GM18867 (cell line): ENCODE measurements around the gene TARS3.

Experiments used
- ATAC-seq: cut with Tn5 transposase; IDR thresholded peaks from one replicate; pipeline ENCODE4 v1.9.1; 2021; ENCODE audit warnings: mild to moderate bottlenecking, moderate library complexity; ENCODE audit not compliant: unreplicated experiment

TARS3 gene

DNA sequence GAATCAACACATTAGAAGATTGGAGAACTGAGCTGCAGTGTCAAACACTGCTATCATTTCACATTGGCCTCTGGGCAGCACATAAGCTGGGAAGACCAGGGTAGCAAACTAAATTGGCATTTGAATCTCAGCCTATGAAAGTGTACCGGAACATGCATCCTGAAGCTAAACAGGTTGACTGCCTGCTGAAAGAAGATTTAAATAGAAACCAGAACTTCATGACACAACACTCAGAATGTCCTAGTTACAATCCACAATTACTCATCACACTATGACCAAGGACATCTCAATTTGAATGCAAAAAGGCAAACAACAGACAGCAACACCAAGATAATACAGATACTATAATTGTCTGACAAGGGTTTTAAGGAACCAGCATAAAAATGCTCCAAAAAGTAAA, 98.3 kb downstream of the TARS3 start:
- no peak for ATAC-seq

GRCh38 chr15:101625184-101625583, 99.1 kb downstream of the TARS3 start:
- no peak for ATAC-seq

DNA sequence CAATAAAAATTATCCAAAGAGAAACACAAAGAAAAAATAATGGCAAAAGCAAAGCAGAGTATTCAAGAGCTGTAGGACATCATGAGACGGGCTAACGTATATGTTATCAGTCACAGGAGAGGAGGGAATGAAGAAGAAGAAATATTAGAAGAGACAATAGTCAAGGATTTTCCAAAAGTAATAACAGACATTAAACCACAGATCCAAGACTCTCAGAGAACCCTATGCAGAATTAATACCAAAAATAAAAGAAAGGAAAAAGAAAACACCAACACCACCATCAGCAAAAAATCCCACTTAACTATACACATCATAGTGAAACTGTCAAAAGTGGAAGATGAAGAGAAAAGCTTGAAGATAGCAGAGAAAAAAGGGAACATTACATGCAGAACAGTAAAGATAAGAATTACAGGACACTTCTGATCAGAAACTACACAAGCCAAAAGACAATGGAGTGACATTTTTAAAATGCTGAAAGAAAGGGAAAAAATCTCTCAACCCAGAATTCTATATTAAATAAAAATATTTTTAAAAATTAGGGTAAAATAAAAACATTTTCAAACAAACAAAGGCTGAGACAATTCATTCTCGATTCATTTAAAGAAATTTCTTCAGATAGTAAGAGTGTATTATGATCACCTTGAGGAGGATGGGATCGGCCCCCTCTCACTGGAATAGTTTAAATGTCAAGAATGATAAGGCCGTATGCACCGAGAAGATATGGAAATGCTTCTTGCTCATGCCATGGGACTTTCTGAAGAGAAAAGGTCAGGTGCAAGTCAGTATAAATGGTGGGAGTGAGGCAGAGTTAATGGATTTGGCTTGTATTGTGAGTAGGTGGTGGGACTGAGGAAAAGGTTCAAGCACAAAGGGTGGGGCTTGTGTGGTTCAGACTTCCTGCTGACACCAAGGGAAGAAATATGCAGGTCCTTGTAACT, 100.6 kb downstream of the TARS3 start:
- ATAC-seq, result no peak

GRCh38 chr15:101621961-101622360, 102.3 kb downstream of the TARS3 start:
- no peak for ATAC-seq

- ATAC-seq, result no peak
Measured at GRCh38 chr15:101620671-101621070, 103.6 kb downstream of the TARS3 start.

DNA sequence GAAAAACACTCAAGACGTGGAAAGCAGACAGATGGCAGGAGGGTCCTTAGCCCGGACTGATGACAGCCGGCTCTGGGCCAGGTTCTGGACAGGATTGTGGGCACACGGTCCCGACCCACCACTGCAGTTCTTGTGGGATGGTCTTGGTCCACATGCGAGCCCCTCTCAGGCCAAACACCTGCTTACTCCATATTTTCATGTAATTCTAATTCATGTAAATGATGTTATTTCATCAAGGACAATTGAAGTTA, 104.7 kb downstream of the TARS3 start:
- ATAC-seq, result no peak

- ATAC-seq, result no peak
Measured at GRCh38 chr15:101618851-101619614, 105.2 kb downstream of the TARS3 start.

DNA sequence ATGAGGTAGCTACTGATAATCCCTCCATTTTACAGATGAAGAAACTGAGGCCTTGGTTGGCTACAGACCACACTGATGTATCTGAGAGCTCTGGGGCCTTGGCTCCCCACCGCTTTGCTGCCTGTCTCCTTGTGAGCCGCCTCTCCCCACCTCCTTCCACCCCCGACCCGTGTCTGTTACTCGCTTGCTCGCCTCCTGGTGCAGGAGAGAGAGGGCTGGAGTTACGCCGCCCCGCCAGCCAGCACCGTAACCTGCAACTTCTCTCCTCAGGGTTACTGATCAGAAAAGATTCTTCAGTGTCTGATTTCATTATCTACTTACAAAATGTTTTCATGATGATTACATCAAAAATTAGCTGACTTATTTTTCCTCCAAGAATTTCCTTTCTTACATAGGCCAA, 106.2 kb downstream of the TARS3 start:
- no peak for ATAC-seq

- no peak for ATAC-seq
Measured at GRCh38 chr15:101617390-101617965, 106.8 kb downstream of the TARS3 start.

GRCh38 chr15:101615986-101616848, 108.1 kb downstream of the TARS3 start:
- ATAC-seq, result no peak

- ATAC-seq, result no peak
Measured at GRCh38 chr15:101615414-101615985, 108.8 kb downstream of the TARS3 start.

DNA sequence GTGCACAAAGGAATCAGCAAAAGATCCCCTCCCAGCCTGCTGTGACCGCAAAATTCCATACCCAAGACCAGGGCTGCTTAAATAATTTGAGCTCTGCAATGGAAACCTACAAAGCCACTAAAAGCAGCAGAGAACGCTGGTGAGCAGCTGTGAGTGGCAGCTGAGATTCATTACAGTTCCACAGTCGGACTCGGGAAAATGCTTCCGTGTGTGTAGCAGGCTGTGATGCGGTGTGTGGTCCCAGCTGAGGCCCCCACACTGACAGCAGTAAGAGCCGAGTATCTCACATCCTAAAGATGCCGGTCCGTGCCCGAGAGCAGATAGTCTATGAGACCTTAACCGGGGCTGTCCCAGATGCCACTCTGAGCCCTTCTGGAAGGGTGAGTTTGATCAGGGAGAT, 109.5 kb downstream of the TARS3 start:
- no peak for ATAC-seq

- ATAC-seq, result no peak
Measured at GRCh38 chr15:101614001-101614585, 110.2 kb downstream of the TARS3 start.

DNA sequence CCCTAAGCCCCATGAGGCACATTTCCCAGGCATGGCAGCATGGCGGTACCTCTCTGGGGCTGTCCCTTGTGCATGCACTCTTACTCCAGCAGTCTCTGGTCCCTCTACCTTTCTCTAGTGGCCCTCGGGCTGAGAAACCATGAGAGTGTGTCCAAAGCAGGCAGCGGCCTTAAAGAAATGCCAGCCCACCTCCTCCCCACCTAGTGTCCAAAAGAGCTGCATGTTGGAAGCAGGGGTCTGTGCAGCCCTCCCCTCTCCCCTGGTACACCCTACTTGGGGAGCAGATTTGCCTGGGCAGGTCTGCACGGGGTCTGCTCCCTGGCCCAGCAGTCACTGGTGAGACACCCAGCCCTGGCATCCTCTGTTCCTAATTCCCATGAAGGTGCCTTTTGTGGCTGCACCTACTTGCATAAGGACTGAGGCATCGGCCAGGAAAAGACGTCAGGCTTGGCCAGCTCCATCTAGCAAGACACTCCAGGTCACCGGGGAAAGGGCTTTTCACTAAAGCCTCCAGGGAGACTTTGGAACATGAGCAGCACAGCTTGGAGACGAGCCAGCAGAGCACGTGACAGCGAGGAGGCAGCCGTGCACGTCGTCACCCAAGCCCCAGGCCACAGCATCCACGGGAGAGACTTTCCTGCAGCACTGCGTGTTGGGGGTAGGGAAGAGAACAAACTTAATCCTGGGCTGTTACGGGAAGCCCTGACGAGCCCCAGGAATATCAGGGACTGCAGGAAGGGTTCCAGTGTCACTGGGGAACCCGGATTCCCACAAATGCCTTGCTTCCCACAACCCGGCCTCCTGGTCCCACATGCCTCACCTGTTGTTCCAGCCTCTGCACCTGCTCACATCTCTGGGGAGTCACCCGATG, 110.9 kb downstream of the TARS3 start:
- no peak for ATAC-seq

DNA sequence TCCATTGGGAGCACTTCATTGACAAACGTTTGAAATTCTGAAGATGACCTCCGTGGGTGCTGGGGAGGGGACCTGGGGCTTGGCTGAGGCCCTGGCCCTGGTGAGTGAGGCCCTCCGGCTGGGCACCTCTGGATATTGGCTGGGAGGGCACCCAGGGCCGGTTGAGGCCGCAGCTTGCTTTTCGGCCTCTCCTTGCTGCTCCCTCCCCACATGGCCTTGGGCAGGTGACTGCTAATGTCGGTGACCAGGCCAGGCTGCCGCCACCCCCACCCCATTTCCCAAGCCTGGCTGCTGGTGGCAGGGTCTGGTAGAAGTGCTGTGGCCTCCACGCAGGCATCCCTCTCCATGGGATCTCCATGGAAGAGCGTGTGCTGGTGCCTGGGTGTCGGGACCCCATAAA, 111.6 kb downstream of the TARS3 start:
- no peak for ATAC-seq

GRCh38 chr15:101611580-101612299, 112.5 kb downstream of the TARS3 start:
- ATAC-seq, result no peak

- ATAC-seq, result no peak
Measured at GRCh38 chr15:101611007-101611406, 113.3 kb downstream of the TARS3 start.

GRCh38 chr15:101610611-101611000, 113.7 kb downstream of the TARS3 start:
- no peak for ATAC-seq
